NOMO-1 treated with DMSO at 0.1 percent for 48 hours (cell line): ENCODE data around the gene PRDM11.

Experiments used
- DNase-seq: peaks from one replicate; lab custom pipeline; 2025; ENCODE audit not compliant: unreplicated experiment; lab: John Stamatoyannopoulos, UW

PRDM11 gene

DNA sequence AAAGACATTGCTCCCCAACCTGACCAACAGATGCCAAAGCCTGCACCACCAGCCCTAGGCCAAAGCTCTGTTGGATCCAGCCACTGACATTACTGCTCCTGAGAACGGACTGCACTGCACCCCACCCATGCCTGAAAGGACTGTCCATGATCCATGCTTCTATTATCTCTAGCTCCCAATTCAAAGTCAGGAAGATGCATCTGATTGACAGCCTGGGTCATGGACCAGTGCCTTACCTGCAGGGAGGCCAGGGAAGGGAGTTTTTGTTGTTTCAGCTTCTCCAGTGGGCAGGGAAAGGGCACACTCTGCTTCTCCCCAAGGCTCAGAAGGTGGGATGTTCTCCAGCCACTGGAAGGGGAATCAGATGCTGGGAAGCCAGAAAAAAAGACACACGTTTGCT lies 4.8 kb upstream of the PRDM11 start:
- no peak for DNase-seq

DNA sequence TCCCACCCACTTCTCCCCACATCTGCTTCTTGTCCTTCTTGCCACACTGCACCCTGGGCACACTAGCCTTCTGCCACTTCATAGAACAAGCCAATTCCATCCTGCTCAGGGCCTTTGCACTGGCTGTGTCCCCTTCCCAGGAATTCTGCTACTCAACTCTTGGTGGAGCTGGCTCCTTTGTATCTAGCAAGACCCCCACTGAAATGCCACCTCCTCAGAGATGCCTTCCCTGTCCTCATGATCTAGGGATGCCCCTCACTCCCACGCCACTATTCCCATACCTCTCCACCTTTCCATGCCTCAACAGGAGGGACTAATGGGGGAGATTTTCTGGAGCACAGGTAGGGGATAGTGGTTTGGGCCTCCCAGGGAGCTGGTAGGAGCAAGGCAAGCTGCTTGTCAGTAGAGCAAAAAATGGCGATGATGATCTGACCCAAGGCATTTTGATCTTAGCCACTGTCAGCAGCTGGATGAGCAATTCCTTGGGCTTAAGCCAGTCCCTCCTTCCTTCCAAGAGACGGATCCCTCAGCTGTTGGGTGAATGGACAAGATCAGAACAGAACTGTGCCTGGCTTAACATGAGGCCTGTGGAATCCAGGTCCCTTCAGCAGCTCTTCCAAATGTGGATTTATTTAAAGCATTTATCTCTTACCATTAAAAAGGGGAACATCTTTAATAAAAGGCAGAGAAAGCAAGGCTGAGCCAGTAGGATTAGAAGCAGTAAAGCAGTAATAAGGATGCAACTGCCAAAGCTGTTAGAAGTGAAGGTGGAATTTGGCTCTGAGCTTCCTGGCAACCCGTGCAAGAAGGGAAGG lies 4.0 kb upstream of the PRDM11 start:
- no peak for DNase-seq

DNA sequence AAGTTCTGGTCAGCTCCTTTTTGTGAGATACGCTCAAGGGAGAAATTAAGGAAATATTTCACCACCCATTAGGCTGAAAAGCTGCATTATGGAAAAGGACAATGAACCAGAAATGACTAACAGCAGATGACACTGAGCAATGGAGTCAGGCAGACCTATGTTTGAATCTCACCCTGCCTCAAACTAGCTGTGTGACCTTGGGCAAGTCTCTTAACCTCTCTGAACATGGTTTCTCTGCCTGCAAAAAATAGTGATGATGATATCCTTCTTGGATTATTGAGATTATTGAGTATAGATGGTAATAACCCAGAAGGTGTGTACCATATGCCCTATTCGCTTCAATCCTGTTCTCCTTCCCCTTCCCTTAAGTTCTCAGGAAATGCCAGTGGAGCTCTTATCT lies 2.9 kb upstream of the PRDM11 start:
- no peak for DNase-seq

DNA sequence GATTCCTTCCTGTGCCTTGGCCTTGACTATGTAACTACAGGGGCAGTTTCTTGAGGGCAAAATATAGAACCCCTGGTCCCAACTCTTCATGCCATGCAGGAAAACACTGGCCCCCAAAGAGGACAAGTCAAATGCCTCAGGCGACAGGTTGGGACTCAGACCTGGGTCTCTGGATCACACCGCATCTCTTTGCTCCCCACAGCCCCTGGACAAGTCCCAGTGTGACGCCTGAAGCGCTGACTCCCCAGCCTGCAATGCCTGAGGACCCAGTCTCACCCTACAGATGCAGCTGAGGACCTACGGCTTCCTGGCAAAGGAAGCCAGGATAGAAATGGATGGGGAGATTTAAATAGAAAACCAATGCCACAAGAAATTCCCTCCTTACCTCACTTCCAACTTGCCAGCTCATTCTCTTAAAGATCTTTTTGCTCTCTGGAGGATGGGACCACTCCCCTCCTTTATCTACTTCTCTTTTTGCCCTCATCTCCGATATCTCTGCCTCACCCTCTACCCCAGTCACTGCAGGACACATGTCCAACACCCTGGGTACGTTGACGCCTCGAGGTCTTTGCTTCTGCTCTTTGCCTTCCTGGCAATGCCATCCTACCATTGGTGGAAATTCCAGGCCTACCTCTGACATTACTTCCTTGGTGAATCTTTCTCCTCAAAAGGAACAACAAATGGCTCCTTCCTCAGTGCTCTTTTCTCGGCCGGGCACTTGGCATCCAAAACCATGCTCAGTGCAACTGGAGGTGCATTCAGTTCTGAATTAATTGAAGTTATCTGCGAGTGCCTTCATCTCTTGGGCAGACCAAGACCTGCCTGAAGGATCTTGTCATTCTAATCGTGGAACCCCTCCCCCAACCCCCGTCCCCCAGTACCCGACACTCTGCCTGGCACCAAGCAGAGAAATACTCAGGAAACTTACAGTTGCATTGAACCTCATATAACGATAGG lies 2.0 kb upstream of the PRDM11 start:
- no peak for DNase-seq

DNA sequence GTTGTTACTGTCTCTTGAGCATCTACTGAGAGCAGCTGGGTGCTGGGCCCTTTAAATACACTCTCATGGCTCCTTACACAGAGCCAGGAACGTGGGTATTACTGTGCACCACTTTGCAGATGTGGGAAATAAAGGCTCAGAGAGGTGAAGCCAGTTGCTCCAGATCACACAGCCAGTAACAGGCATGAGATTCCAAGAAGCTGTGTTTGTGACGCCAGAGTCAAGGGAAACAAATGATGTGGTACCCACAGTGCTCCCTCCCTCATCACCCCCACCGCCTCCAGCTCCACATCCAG lies 1.4 kb upstream of the PRDM11 start:
- no peak for DNase-seq

DNA sequence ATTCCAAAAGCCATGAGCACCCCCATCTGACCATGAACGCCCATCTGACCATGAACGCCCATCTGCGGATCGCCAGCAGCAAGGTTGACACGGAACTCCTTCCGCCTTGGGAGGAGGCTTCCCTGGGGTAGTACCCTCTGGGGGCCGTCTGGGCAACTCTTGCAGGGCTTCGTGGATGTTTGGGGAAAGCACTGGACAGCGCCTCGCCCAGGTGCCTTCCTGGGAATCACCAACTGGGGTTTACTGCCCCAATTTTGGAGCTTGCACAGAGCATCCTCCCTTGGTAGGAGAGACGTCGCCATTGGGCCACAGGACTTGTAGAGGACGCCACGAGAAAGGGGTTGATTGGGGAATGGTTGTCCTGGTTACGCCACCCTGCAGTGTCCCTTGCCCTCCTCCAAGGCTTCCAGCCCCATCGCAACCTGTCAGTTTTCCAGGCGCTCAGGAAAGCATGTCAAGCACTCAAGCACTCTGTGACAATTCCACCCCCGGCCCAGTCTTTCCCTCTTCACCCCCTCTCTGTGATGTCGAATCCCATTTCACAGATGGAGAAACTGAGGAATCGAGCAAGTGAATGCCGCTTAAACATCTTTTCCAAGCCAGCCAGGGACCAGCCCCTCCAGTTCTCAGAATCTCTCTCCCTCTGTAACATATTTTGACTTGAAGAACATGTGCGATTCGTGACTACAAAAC lies 914 bp upstream of the PRDM11 start:
- DNase-seq = no peak

DNA sequence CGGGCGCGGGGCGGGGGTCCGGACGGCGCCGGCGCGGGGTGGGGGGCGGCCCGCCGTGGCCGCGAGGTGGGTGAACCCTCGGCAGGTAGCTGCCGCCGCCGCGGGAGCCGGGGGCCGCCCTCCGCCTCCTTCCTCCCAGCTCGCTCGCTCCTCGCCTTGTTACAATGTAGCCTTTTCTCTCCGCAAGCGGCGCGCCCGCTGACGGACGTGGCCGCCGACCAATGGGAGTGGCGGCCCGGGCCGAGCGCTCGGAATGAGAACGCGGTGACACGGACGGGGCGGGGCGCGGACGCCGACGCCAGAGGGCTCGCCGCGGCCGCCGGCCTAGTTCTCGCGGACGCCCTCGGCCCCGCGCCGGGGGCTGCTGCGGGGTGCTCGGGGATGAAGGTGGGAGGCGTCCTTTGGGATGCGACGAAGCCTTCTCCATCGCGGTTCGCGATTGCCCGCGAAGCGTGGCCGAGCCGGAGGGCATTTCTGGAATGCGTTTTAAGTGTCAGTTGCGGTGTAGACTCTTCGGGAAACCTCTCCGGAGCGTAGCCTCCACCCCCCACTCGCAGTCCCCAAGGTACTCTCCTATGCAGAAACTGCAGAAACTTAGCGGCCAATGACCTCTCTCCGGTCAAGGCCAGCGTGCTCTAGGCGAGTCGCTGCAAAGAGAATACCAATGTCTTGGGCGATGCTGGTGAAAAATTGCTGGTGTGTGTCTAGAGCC lies 734 bp downstream of the PRDM11 start:
- peak; percentile 90 for DNase-seq

DNA sequence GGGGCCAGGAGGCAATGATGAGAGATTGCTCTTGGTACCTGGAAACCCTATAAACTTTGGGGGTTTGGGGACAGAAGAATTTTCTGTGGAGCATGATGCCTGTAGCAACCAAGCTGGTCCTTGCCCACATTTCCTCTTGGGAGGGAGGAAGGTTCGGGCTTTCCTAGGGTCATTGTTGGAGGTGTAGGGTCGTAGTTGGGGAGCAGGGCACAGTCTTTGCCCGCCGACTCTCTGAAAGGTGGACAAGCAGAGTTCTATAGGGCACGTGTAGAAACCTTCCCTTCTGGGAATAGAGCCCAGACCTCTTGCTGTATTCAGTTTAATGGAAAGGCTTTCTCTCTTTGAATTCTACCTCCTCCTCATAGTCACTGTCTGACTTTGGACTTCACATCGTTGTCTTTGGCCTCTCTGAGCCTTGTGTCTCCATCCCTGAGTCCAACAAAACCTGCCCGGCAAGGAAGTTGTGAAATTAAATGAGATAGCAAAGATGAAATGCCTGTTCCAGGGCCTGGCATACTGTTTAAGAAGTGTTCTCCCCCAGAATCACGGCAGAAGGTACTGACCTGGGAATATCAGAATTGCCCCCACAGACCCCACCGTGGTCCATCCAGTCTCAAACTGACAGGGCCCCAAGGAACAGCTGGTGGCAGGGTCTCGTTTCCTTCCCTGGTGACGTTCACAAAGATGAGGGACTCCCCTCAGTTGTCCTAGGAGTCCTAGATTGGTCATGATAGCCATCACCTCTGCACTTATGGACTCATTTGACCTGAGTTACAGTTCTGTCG lies 1.6 kb downstream of the PRDM11 start:
- no peak for DNase-seq

DNA sequence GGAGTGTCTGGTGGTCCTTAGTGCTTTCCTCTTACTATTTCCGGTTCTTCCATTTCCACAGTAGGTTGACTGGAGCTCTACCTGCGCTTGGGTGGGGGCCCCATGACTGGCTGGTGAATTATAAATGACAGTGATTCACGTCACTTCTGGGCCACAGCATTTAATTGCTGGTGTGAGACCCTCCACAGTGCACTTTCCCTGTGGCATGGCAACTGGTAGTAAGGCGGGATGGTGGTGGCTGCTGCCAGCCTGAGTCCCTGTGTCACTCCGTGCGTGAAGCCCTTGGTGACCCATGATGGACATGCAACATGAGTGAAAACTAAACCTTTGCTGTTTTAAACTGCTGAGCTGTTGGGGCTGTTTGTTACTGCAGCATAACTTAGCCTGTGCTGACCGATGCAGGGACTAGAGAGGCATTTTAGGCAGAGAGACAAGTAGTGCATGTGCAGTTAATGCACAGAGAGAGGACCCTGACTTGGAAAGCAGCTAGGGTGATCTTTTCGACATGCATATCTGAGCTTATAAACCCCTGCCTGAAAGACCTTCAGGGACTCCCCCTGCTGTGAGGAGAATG lies 3.1 kb downstream of the PRDM11 start:
- DNase-seq = no peak

DNA sequence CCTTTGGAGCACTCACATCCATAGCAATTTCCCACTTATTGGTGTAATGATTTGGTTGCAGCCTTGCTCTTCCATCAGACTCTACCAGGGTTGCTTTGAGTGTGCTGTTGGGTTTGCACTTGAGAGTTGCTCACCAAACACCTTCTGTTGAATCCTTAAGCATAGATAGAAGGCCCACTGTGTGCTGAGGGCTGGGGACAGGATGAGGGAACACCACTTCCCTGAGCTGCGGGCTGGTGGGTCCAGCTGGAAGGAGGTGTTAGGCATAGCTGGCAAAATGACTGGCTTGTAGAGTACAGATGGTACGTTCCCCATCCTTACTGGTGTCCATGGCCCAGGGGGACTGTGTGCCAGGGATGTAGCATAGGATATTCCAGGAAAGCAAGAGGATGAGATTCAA lies 3.9 kb downstream of the PRDM11 start:
- no peak for DNase-seq

DNA sequence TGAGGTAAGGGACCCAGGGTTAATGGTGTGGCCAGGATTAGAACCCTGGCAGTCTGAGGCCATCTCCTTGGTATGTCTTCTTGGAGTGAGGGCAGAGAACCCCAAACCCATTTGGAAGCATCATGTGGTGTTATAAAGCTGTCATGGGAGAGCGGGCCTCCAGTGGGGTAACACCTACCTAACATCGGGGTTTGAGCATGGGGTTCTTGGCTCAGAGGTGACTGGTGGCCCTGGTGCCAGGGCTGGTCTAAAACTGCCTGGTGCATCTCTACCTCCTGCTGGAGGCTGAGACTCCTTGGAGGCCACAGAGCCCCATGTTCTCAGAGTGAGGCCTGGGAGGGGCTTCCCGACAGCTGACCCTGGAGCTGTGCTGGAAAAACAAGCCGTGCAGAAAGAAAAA lies 4.5 kb downstream of the PRDM11 start:
- no peak for DNase-seq

DNA sequence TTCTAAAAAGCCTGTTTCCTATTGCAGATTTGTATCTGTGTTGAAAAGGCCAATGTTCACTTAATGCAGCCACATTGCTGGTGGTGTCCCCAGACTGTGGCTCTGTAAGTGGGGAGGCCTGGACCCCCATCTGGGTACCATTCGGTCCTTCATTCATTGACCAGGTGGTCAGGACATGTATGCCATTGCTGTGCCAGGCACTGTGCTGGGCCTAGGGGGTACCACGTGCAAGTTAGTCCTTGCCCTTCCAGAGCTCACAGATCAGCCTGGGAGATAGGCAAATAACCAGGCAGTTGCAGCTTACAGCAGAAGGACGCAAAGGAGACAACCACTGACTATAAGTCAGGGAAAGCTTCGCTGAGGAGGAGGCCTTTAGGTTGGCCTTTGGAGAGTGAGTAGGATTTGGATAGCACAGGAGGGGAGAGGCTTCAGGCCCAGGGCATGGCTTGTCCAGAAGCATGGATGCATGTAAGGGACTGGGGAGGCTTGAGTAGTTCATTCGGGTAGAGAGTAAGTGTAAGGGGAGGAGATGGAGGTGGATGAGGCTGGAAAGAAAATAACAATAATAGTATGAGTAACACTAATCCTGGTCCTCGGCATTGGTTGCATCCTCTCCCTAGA lies 5.0 kb downstream of the PRDM11 start:
- DNase-seq = no peak

DNA sequence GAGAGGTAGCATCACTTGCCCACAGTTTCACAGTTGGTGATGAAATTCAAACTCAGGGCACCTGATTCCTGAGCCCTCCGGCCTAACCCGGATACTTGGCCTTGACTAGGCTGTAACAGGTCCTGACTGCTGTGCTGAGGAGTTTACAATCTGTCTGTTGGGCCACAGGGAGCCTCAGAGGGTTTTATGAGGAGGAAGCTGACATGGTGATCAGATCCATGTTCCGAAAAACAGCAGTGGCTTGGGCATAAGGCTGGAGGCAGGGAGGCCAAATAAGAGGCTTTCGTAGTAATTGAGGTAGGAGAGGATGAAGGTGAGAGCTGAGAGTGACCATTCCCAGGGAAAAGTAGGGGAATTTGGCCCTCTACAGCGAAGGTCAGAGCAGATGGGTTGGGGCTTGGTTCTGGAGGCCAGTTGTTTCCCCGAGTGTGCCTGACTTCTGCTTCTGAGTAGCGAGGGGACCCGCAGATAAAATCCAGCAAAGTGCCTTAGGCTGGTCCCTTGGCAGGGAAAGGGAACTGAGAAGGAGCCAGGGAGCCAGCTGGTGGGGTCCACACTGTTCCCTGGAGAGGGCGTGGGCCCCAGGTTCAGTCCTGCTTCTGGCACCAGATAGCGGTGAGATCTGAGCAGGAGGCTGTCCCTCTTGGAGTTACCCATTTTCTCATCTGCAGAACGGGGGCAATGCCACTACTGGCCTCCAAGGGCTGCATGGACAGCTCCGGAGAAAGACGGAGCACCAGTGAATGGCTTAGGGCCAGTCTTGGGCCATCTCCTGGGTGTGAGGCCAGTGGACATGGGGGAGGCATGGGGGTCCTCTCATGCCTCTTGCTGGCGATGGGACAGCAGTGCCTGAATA lies 6.5 kb downstream of the PRDM11 start:
- DNase-seq = no peak

DNA sequence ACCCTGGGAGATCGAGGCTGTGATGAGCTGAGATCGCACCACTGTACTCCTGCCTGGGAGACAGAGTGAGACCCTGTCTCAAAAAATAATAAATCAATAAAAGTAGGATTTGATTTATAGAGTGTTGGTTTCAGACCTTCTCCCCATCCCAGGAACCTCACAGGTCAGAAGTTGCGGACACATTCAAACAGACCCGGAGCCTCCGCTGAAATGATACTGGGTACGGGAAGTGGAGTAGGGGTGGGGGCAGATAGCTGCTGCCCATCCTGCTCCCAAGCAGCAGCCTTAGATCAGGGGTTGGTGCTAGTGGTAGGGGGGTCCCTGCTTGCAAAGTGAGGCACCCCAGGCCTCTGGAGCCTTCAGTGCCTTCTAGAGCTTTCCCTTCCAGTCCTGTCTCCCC lies 7.8 kb downstream of the PRDM11 start:
- DNase-seq = no peak

DNA sequence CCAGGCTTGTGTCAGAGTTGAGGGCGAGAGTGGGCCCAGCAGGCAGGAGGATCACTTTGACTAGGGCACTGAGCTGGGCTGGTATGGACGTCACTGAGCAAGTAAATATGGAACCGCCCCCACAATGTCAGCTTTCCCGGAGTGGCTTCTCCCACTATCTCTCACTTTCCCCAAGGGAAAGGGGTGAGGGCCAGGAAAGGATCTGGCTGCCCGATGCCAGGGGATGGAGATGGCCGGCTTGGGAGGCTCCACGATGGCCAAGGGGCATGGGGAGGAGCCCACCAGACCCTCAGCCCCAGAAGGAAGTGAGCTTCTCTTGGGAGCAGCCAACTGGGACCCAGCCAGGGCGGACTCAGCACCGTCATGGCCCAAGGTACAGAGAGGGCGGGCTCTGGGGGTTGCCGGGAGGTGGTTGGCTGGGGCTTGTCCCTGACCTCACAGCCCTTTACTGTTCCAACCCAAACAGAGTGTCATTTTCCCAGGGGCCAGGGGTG lies 8.7 kb downstream of the PRDM11 start:
- DNase-seq = no peak

DNA sequence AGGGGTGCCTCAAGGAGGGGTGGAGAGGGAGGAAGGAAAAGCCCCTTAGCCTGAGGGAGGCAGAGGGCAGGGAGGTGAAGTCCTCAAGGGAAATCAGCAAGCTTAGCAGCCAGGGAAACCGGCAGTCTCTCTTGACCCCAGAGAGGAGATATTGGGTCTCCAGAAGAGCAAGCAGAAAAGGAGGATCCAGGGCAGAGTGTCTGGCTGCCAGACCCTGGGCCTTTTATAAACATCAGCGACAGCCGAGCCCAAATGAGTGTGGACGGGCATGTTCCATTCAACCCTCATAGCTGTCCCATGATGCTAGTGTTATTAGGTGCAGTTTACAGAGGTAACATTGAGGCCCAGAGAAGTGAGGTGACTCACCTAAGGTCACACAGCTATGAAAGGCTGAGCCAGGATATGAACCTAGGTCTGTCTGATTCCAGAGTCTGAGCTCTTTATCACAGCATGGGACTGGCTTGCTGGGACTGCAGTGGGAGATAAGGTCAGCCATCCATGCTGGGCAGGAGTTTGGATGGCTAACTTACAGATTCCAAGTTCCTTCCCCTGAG lies 9.3 kb downstream of the PRDM11 start:
- no peak for DNase-seq

DNA sequence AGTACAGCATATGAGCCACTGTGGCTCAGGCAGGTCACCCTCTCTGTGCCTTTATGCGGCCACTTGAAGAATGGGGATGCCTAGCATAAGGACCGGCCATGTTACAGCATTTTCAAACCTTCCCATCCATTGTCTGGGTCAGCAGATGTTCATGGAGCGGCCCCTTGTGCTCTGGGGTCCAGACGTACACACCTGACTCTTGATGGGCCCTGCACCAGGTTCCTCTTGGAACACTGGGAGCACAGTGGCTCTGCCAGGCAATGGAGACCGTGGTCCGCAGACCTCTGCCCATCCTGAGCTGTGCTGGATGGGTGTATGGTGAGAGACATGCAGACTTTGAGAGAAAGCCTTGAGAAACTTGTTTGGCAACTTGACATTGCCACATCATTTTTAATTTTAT lies 9.8 kb downstream of the PRDM11 start:
- no peak for DNase-seq

DNA sequence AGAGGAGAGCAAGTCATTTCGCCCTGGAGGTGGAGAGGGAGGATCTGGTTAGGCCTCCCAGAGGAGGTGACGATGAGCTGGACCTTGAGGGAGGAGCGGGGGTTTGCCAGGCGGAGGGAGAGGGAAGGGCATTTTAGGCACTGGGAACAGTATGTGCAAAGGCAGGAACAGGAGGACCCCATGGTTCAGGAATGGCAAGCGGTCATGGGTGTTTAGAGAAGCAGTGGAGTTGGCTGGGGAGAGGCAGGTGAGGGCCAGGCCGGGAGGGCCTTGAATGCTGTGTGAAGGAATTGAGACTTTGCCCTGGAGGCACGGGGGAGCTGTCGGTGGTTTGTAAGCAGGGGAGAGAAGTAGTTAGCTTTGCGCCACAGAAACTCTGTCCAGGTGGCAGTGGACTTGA lies 10.3 kb downstream of the PRDM11 start:
- DNase-seq = no peak
